AG09309 (cell line): ENCODE results near the gene FAM120AOS.

Experiments used
- DNase-seq: peaks from one replicate; pipeline ENCODE4 v3.0.0-alpha.2; 2010; ENCODE audit warnings: low read depth
- H3K4me3 ChIP-seq: 2 replicates; pipeline ENCODE4 v1.5.1; 2011; ENCODE audit warnings: mild to moderate bottlenecking, low read depth, low read length, moderate library complexity; ENCODE audit not compliant: control insufficient read depth
- CTCF ChIP-seq: IDR thresholded peaks from 2 replicates; pipeline ENCODE4 v1.5.1; 2011; ENCODE audit warnings: mild to moderate bottlenecking, low read depth, low read length, inconsistent platforms; ENCODE audit not compliant: insufficient read depth, control insufficient read depth; ENCODE audit errors: missing control alignments

Gene FAM120AOS

GRCh38 chr9:93427655-93428379 is 25.6 kb downstream of the FAM120AOS start:
- no peak overlapping the region for H3K4me3 ChIP-seq
- no peak for DNase-seq
- no peak for TF ChIP-seq CTCF

DNA sequence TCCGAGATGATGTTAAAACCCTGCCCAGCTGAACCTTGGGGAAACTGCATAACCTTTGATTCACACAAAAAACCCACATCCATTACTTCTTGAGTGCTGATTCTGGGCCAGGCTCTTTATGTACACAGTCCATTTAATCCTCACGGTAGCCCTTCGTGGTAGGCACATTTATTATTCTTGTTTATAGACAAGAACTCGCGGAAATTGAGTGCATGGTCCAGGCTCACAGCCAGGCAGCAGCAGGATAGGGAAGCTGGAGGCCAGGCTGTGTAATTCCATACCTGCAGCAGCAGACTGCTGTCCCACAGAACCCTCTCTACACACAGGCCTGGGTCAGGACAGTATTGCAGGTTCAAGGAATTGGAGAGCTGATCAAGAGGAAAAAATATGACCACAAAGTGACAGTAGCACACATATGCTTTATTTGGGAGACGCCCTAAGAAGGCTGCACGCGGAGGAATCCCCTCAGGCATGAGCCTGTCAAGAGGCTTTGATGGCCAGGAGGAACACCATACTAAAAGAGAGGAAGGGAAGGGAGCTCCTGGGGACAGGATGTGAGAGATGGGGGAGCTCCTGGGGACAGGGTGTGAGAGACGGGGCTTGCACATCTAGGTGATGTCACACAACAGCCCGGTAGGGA is 30.3 kb downstream of the FAM120AOS start:
- no peak for DNase-seq
- no peak for TF ChIP-seq CTCF
- H3K4me3 ChIP-seq, result no peak overlapping the region

DNA sequence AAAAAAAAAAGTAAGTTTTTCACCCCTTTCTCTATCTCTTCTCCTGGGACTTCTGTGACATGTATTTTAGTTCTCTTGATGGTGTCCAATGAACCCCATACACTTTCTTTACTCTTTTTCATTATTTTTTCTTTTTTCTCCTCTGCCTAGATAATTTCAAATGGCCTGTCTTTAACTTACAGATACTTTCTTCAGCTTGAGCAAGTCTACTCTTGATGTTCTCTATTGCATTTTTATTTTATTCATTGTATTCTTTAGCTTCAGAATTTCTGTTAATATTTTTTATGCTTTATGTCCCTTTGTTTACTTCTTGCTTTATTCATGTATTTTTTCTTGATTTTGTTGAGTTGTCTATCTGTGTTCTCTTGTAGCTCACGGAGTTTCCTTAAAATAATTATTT is 34.4 kb downstream of the FAM120AOS start:
- no peak overlapping the region for H3K4me3 ChIP-seq
- no peak for TF ChIP-seq CTCF
- DNase-seq, result no peak

- no peak overlapping the region for H3K4me3 ChIP-seq
- TF ChIP-seq CTCF, result no peak
- no peak for DNase-seq
Observed at GRCh38 chr9:93417538-93417937, 35.8 kb downstream of the FAM120AOS start.

GRCh38 chr9:93416530-93417235 is 36.7 kb downstream of the FAM120AOS start:
- no peak for TF ChIP-seq CTCF
- DNase-seq, result no peak
- H3K4me3 ChIP-seq, result no peak overlapping the region

GRCh38 chr9:93415176-93415690 is 38.1 kb downstream of the FAM120AOS start:
- no peak for DNase-seq
- no peak for TF ChIP-seq CTCF
- no peak overlapping the region for H3K4me3 ChIP-seq
